Measurements from ENCODE around the gene ZBTB24.
"Not testable (repeated sequence)": the region's sequence is repeated elsewhere in the genome, so short reads cannot be mapped to it uniquely, and the experiment has no call there.

Gene ZBTB24

DNA sequence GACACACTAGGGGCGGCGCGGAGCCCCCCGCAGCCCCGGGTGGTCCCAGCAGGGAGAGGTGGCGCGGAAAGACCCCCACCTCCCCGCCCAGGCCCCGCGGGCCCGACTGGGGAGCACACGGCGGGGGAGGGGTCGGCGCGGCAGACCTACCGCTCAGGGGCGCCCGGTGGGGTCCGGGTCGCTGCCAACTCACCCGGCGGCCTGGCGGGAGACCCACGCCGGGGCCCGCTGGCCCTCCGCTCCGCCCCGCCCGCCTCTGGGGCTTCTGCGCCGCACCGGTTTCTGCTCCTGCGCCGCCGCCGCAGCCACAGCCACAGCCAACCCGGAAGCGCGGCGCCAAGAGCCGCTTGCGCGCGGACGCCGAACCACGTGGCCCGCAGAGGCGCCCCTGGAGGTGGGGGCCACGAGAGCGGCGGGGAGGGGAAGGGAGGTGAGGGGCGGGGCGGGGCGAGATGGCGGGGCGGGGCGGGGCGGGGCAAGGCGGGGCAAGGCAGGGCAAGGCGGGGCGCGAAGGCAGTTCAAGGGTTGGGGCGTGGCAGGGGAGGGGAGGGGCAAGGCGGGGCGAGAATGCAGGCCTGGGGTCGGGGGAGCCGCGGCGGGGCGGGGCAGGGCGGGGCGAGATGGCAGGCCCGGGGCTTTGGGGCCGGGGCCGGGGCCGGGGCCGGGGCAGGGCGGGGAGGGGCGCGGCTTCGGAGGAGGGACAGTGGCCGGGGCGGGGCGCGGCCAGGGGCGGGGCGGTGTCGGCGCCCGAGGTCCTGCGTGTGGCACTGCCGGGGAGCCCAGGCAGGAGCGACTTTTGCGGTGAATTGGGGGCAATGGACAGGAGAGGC, at the start of gene ZBTB24:
Gene ZBTB24, minus strand, starts transcription at position 315 of the 830 bp plus-strand sequence. CDS start 1,193 bp downstream, outside the sequence.
- Histone ChIP-seq H3K9me3 (ENCODE audit: low read depth, low read length) (no peaks in the 10 kb centered on the region), H3K9ac (ENCODE audit: insufficient read length) (peak within 1 kb of the TSS; percentile 89), H3K36me3 (ENCODE audit: insufficient read depth, low read length) (peaks cover 36% of the 10 kb centered on the region), H3K27ac (peak within 1 kb of the TSS; percentile 89), H3K4me3 (peak within 1 kb of the TSS; percentile 81)
- TF ChIP-seq POLR2AphosphoS5 (IDR thresholded peaks at IDR 0.05; ENCODE audit: borderline replicate concordance, low read depth, low read length) (peak; percentile 57), FOXP2 (optimal IDR thresholded peaks at IDR 0.05; ENCODE audit: control extremely low read depth, extremely low read length, insufficient read depth) (no peak), EZH2 (IDR thresholded peaks at IDR 0.05) (no peak)
- no peak for DNase-seq (ENCODE audit: low read depth, low spot score)

DNA sequence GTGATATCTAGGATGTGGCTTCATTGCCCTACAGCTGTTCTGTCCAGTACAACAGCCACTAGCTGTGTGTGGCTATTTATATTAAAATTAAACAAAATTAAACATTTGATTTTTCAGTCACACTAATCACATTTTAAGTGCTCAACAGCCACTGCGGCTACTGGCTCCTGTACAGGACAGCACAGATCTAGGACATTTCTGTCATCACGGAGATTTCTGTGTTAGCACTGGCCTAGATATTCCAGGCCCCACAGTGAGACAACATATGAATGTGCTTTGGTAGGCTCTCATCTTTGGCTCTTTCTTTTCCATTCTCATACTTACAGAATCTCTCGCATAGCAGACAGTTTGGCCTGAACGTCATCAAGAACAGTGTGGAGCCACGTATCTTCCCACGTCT, 48.4 kb upstream of the ZBTB24 start:
- H3K4me3 ChIP-seq, result no peak overlapping the region
- no peaks in the 10 kb centered on the region for H3K9me3 ChIP-seq (ENCODE audit: low read depth, low read length)
- DNase-seq (ENCODE audit: low read depth, low spot score), result no peak
- H3K36me3 ChIP-seq (ENCODE audit: insufficient read depth, low read length), result no peaks in the 10 kb centered on the region
- H3K27ac ChIP-seq, result no peak overlapping the region
- no peak for TF ChIP-seq EZH2 (IDR thresholded peaks at IDR 0.05)
- no peak for TF ChIP-seq POLR2AphosphoS5 (IDR thresholded peaks at IDR 0.05; ENCODE audit: borderline replicate concordance, low read depth, low read length)
- no peak overlapping the region for H3K9ac ChIP-seq (ENCODE audit: insufficient read length)

DNA sequence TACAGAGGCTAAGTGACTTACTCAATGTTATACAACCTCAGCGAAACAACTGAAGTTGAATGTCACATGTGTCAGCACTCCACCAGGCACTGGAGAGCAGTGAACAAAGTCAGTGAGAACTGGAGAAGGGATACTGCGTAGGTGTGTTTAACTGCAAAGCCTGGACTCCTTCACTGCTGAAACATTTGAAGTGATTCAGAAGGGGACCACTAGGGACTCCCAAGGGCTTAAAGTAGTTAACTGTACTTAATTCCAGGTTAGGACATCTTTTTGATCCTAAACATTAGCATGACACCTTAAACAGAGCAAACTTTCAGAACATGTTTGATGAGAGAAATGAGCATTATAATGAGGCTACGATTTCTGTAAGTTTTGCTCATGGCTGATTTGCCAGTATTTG, 45.0 kb upstream of the ZBTB24 start:
- TF ChIP-seq EZH2 (IDR thresholded peaks at IDR 0.05), result no peak
- TF ChIP-seq POLR2AphosphoS5 (IDR thresholded peaks at IDR 0.05; ENCODE audit: borderline replicate concordance, low read depth, low read length), result no peak
- no peak for TF ChIP-seq FOXP2 (optimal IDR thresholded peaks at IDR 0.05; ENCODE audit: control extremely low read depth, extremely low read length, insufficient read depth)
- Histone ChIP-seq H3K27ac (no peak overlapping the region), H3K36me3 (ENCODE audit: insufficient read depth, low read length) (no peaks in the 10 kb centered on the region), H3K9ac (ENCODE audit: insufficient read length) (no peak overlapping the region), H3K9me3 (ENCODE audit: low read depth, low read length) (no peaks in the 10 kb centered on the region), H3K4me3 (no peak overlapping the region)
- DNase-seq (ENCODE audit: low read depth, low spot score), result no peak

- no peaks in the 10 kb centered on the region for H3K9me3 ChIP-seq (ENCODE audit: low read depth, low read length)
- no peak for TF ChIP-seq POLR2AphosphoS5 (IDR thresholded peaks at IDR 0.05; ENCODE audit: borderline replicate concordance, low read depth, low read length)
- TF ChIP-seq FOXP2 (optimal IDR thresholded peaks at IDR 0.05; ENCODE audit: control extremely low read depth, extremely low read length, insufficient read depth), result no peak
- H3K27ac ChIP-seq, result no peak overlapping the region
- no peaks in the 10 kb centered on the region for H3K36me3 ChIP-seq (ENCODE audit: insufficient read depth, low read length)
- peak overlapping the region; percentile 29 for H3K9ac ChIP-seq (ENCODE audit: insufficient read length)
- peak; percentile 73 for DNase-seq (ENCODE audit: low read depth, low spot score)
- H3K4me3 ChIP-seq, result no peak overlapping the region
Measured at GRCh38 chr6:109526905-109527628, 44.0 kb upstream of the ZBTB24 start.

GRCh38 chr6:109524129-109524528, 41.1 kb upstream of the ZBTB24 start:
- H3K4me3 ChIP-seq, result no peak overlapping the region
- no peaks in the 10 kb centered on the region for H3K9me3 ChIP-seq (ENCODE audit: low read depth, low read length)
- no peak overlapping the region for H3K9ac ChIP-seq (ENCODE audit: insufficient read length)
- TF ChIP-seq POLR2AphosphoS5 (IDR thresholded peaks at IDR 0.05; ENCODE audit: borderline replicate concordance, low read depth, low read length) (no peak), EZH2 (IDR thresholded peaks at IDR 0.05) (no peak), FOXP2 (optimal IDR thresholded peaks at IDR 0.05; ENCODE audit: control extremely low read depth, extremely low read length, insufficient read depth) (no peak)
- no peak for DNase-seq (ENCODE audit: low read depth, low spot score)
- no peaks in the 10 kb centered on the region for H3K36me3 ChIP-seq (ENCODE audit: insufficient read depth, low read length)
- H3K27ac ChIP-seq, result no peak overlapping the region

DNA sequence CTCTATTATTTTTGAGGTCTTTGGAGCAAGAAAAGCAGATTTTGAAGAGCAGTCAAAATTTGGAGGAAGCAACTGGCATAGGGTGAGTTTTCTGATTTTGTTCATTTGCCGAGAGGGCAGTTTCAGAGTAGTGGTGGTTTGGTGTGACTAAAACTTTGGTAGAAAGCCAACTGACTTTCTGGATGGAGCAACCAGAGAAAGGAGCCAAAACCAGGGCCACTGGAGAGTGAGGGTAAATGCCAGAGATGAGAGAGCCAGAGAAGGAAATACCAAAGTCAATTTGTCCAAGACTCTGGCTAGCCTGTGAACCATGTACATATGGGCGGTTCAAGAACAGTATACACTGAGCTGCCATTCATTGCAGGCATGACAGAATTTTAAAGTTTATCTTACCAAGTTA, 40.5 kb upstream of the ZBTB24 start:
- no peak overlapping the region for H3K9ac ChIP-seq (ENCODE audit: insufficient read length)

GRCh38 chr6:109521080-109521479, 38.1 kb upstream of the ZBTB24 start:
- no peak for DNase-seq (ENCODE audit: low read depth, low spot score)
- no peak overlapping the region for H3K27ac ChIP-seq

More for the DNA sequence above, 40.5 kb upstream of the ZBTB24 start:
- H3K36me3 ChIP-seq (ENCODE audit: insufficient read depth, low read length), result no peaks in the 10 kb centered on the region
- no peaks in the 10 kb centered on the region for H3K9me3 ChIP-seq (ENCODE audit: low read depth, low read length)
- DNase-seq (ENCODE audit: low read depth, low spot score), result no peak
- TF ChIP-seq POLR2AphosphoS5 (IDR thresholded peaks at IDR 0.05; ENCODE audit: borderline replicate concordance, low read depth, low read length), result no peak
- TF ChIP-seq FOXP2 (optimal IDR thresholded peaks at IDR 0.05; ENCODE audit: control extremely low read depth, extremely low read length, insufficient read depth), result no peak
- no peak for TF ChIP-seq EZH2 (IDR thresholded peaks at IDR 0.05)
- H3K27ac ChIP-seq, result no peak overlapping the region
- no peak overlapping the region for H3K4me3 ChIP-seq

GRCh38 chr6:109519647-109520046, 36.6 kb upstream of the ZBTB24 start:
- H3K36me3 ChIP-seq (ENCODE audit: insufficient read depth, low read length); H3K9me3 ChIP-seq (ENCODE audit: low read depth, low read length); H3K27ac ChIP-seq; DNase-seq (ENCODE audit: low read depth, low spot score); H3K4me3 ChIP-seq; H3K9ac ChIP-seq (ENCODE audit: insufficient read length): not testable (repeated sequence)

More at GRCh38 chr6:109521080-109521479, 38.1 kb upstream of the ZBTB24 start:
- Histone ChIP-seq H3K36me3 (ENCODE audit: insufficient read depth, low read length) (no peaks in the 10 kb centered on the region), H3K9ac (ENCODE audit: insufficient read length) (no peak overlapping the region), H3K4me3 (no peak overlapping the region), H3K9me3 (ENCODE audit: low read depth, low read length) (no peaks in the 10 kb centered on the region)
- no peak for TF ChIP-seq POLR2AphosphoS5 (IDR thresholded peaks at IDR 0.05; ENCODE audit: borderline replicate concordance, low read depth, low read length)
- no peak for TF ChIP-seq EZH2 (IDR thresholded peaks at IDR 0.05)
- no peak for TF ChIP-seq FOXP2 (optimal IDR thresholded peaks at IDR 0.05; ENCODE audit: control extremely low read depth, extremely low read length, insufficient read depth)
